Neural crest cell (in vitro differentiated cells): ENCODE data around the gene FKTN. TPM values are rescaled to one million over a fixed set of nuclear protein-coding genes. Genes with fewer than 3 reads are reported as not detected.
"Not testable (repeated sequence)": the region's sequence is repeated elsewhere in the genome, so short reads cannot be mapped to it uniquely, and the experiment has no call there.

ENCODE experiments used
- DNase-seq: peaks from one replicate; pipeline ENCODE4 v3.0.0; 2021; ENCODE audit warnings: low read depth, mixed read lengths, low spot score
- H3K27ac Mint-ChIP-seq: one replicate; pipeline ENCODE4 v1.8.0; 2021; ENCODE audit warnings: mild to moderate bottlenecking, mixed read lengths; ENCODE audit not compliant: unreplicated experiment
- H3K27me3 Mint-ChIP-seq: 2 replicates; pipeline ENCODE4 v1.8.0; 2021; ENCODE audit warnings: low read depth, mild to moderate bottlenecking, mixed read lengths
- H3K36me3 Mint-ChIP-seq: 2 replicates; pipeline ENCODE4 v1.8.0; 2021; ENCODE audit warnings: low read depth, mild to moderate bottlenecking, mixed read lengths
- H3K4me1 Mint-ChIP-seq: 2 replicates; pipeline ENCODE4 v1.8.0; 2021; ENCODE audit warnings: mixed read lengths
- H3K4me3 Mint-ChIP-seq: one replicate; pipeline ENCODE4 v1.8.0; 2021; ENCODE audit warnings: mild to moderate bottlenecking, mixed read lengths
- H3K9me3 Mint-ChIP-seq: 2 replicates; pipeline ENCODE4 v1.8.0; 2021; ENCODE audit warnings: mixed read lengths
- CTCF ChIP-seq: fragments of 200-600 bp; sonication (generic); conservative IDR thresholded peaks from 2 replicates; pipeline ENCODE4 v1.5.0; 2021; ENCODE audit warnings: antibody characterized with exemption, mild to moderate bottlenecking
- total RNA-seq: library from RNA; stranded (reverse); gene quantifications from 2 replicates; pipeline ENCODE4 v1.2.1, GENCODE V29; 2021

FKTN gene
- total RNA-seq, 1 donor from 2014 or later: 19.7 TPM

GRCh38 chr9:105572455-105572854 lies 14.5 kb downstream of the FKTN start:
- Mint-ChIP-seq H3K36me3 (peaks cover 48% of the 10 kb centered on the region), H3K27me3 (no peaks in the 10 kb centered on the region), H3K4me1 (no peaks in the 10 kb centered on the region), H3K4me3 (no peak overlapping the region), H3K27ac (no peak overlapping the region), H3K9me3 (peaks cover 16% of the 10 kb centered on the region)
- TF ChIP-seq CTCF: no peak
- no peak for DNase-seq

- DNase-seq, H3K9me3 Mint-ChIP-seq, H3K4me1 Mint-ChIP-seq, H3K27ac Mint-ChIP-seq, H3K4me3 Mint-ChIP-seq, H3K27me3 Mint-ChIP-seq: not testable (repeated sequence)
- peaks cover 25% of the 10 kb centered on the region for H3K36me3 Mint-ChIP-seq
Measured at GRCh38 chr9:105579952-105580351, 22.0 kb downstream of the FKTN start.

DNA sequence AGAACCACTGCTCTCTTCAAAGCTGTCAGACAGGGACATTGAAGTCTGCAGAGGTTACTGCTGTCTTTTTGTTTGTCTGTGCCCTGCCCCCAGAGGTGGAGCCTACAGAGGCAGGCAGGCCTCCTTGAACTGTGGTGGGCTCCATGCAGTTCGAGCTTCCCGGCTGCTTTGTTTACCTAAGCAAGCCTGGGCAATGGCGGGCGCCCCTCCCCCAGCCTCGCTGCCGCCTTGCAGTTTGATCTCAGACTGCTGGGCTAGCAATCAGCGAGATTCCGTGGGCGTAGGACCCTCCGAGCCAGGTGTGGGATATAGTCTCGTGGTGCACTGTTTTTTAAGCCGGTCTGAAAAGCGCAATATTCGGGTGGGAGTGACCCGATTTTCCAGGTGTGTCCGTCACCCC lies 23.6 kb downstream of the FKTN start:
- H3K36me3 Mint-ChIP-seq: peaks cover 14% of the 10 kb centered on the region
- peak overlapping the region; percentile 67 for H3K27ac Mint-ChIP-seq
- H3K27me3 Mint-ChIP-seq, H3K4me1 Mint-ChIP-seq, DNase-seq, H3K9me3 Mint-ChIP-seq: not testable (repeated sequence)
- peak overlapping the region; percentile 61 for H3K4me3 Mint-ChIP-seq

GRCh38 chr9:105593145-105593544 lies 35.2 kb downstream of the FKTN start:
- no peak for DNase-seq
- Mint-ChIP-seq H3K36me3 (peaks cover 21% of the 10 kb centered on the region), H3K4me1 (no peaks in the 10 kb centered on the region), H3K9me3 (peaks cover 10% of the 10 kb centered on the region), H3K27ac (no peak overlapping the region), H3K27me3 (no peaks in the 10 kb centered on the region), H3K4me3 (no peak overlapping the region)
- no peak for TF ChIP-seq CTCF

DNA sequence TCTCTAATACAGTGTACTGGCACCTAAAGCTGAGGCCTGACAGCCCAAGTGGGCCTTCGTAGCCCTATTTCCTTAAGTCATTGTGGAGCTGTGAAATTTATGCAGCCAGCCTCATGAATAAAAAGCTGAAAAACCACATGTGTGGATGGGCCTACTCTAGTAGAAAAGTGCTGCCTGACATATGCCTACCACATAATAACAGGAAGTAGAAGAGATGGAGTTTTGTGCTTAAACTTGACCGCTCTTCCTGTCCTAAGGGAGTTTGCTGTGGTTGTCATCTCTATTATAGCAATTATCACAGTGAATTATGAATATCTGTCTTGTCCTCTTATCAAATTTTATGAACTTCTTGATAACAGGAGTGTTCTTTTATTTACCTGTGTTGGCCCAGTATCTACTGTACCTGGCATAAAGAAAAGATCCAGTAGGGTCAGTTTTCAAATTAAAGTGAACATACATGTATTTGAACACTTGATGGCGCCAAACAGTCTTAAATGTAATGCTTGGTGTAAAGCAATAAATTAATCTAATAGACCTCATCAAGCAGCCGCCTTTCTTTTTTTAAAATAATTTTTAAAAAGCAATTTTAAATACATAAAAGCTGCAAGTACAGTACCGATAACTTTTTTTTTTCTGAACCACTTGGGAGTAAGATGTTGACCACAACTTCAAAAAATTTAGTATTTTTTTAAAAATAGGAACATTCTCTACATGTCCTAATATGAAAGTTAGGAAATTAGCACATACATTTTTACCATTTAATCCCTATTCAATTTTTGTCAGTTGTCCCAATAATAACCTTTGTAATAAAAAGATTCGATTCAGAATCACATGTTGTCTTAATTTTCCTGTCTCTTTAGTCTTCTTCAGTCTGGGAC lies 51.0 kb downstream of the FKTN start:
- Mint-ChIP-seq H3K4me3 (no peak overlapping the region), H3K36me3 (peaks cover 10% of the 10 kb centered on the region), H3K4me1 (no peaks in the 10 kb centered on the region), H3K27me3 (no peaks in the 10 kb centered on the region), H3K9me3 (no peaks in the 10 kb centered on the region), H3K27ac (no peak overlapping the region)
- peak; percentile 77 for TF ChIP-seq CTCF
- no peak for DNase-seq

DNA sequence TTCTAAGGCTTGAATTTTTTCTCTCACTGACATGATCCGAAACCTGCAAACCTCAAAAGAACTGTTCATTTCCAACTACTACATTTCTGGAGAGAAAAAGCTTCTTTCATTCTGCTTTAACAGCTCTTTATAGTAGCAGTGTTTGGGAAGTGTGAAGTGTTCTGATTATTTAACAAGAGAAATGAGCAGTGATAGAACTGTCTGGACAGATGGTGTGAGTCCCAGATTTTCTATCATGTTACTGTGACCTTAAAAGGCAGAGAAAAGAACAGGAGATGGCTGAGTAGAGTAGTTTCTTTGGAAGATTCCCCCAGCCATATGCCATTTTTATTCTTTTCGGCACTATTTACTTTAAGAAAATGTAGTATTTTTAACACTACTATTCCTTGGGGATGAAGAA lies 63.1 kb downstream of the FKTN start:
- Mint-ChIP-seq H3K36me3 (no peaks in the 10 kb centered on the region), H3K27me3 (no peaks in the 10 kb centered on the region), H3K4me3 (no peak overlapping the region), H3K4me1 (no peaks in the 10 kb centered on the region), H3K27ac (no peak overlapping the region), H3K9me3 (no peaks in the 10 kb centered on the region)
- TF ChIP-seq CTCF: no peak
- DNase-seq: no peak
